ACC112 (cell line): Measurements from ENCODE around the gene SPTLC3.

Experiments used
- H2AFZ ChIP-seq: fragments of 200-600 bp; sonication (generic); one replicate; pipeline ENCODE4 v1.6.0; 2017; ENCODE audit warnings: antibody characterized with exemption, low read length; ENCODE audit not compliant: unreplicated experiment
- H3K27ac ChIP-seq: fragments of 200-600 bp; sonication (generic); 2 replicates; pipeline ENCODE4 v1.5.1; 2014; ENCODE audit warnings: low read depth, mild to moderate bottlenecking, antibody characterized with exemption, low read length, moderate library complexity
- H3K27me3 ChIP-seq: fragments of 200-600 bp; sonication (generic); 2 replicates; pipeline ENCODE4 v1.6.1; 2014; ENCODE audit warnings: mild to moderate bottlenecking, antibody characterized with exemption, low read length, moderate library complexity, mixed read lengths; ENCODE audit not compliant: insufficient read depth
- H3K36me3 ChIP-seq: fragments of 200-600 bp; sonication (generic); 2 replicates; pipeline ENCODE4 v1.6.1; 2016; ENCODE audit warnings: mild to moderate bottlenecking, antibody characterized with exemption, low read length, moderate library complexity, mixed read lengths; ENCODE audit not compliant: insufficient read depth
- H3K4me1 ChIP-seq: fragments of 200-600 bp; sonication (generic); one replicate; pipeline ENCODE4 v1.6.1; 2016; ENCODE audit warnings: low read length, mixed read lengths; ENCODE audit not compliant: insufficient read depth, unreplicated experiment, control insufficient read depth
- H3K4me3 ChIP-seq: fragments of 200-600 bp; sonication (generic); 2 replicates; pipeline ENCODE4 v1.5.1; 2014; ENCODE audit warnings: mild to moderate bottlenecking, low read depth, low read length
- H3K79me2 ChIP-seq: fragments of 200-600 bp; sonication (generic); one replicate; pipeline ENCODE4 v1.6.0; 2016; ENCODE audit warnings: low read length; ENCODE audit not compliant: control insufficient read depth, unreplicated experiment, insufficient read depth

Gene SPTLC3

GRCh38 chr20:13060327-13060726 is 51.6 kb downstream of the SPTLC3 start:
- Histone ChIP-seq H3K27me3 (no peaks in the 10 kb centered on the region), H3K4me3 (no peak overlapping the region), H2AFZ (no peak overlapping the region)

GRCh38 chr20:13061381-13061780 is 52.6 kb downstream of the SPTLC3 start:
- H3K4me1 ChIP-seq: no peaks in the 10 kb centered on the region
- H2AFZ ChIP-seq: no peak overlapping the region
- H3K79me2 ChIP-seq: no peaks in the 10 kb centered on the region
- H3K4me3 ChIP-seq: no peak overlapping the region
- no peak overlapping the region for H3K27ac ChIP-seq
- H3K36me3 ChIP-seq: no peaks in the 10 kb centered on the region
- H3K27me3 ChIP-seq: no peaks in the 10 kb centered on the region

More at GRCh38 chr20:13060327-13060726, 51.6 kb downstream of the SPTLC3 start:
- H3K27ac ChIP-seq: no peak overlapping the region
- no peaks in the 10 kb centered on the region for H3K36me3 ChIP-seq
- H3K4me1 ChIP-seq: no peaks in the 10 kb centered on the region
- no peaks in the 10 kb centered on the region for H3K79me2 ChIP-seq

GRCh38 chr20:13062789-13063188 is 54.0 kb downstream of the SPTLC3 start:
- Histone ChIP-seq H3K4me1 (no peaks in the 10 kb centered on the region), H3K27me3 (no peaks in the 10 kb centered on the region), H3K4me3 (no peak overlapping the region), H3K27ac (no peak overlapping the region), H3K36me3 (no peaks in the 10 kb centered on the region), H2AFZ (no peak overlapping the region), H3K79me2 (no peaks in the 10 kb centered on the region)

- no peaks in the 10 kb centered on the region for H3K79me2 ChIP-seq
- no peaks in the 10 kb centered on the region for H3K36me3 ChIP-seq
- no peak overlapping the region for H3K27ac ChIP-seq
- H3K4me3 ChIP-seq: no peak overlapping the region
- no peaks in the 10 kb centered on the region for H3K27me3 ChIP-seq
- no peaks in the 10 kb centered on the region for H3K4me1 ChIP-seq
- H2AFZ ChIP-seq: no peak overlapping the region
These were observed 59.6 kb downstream of the SPTLC3 start for GRCh38 chr20:13068336-13068735.

GRCh38 chr20:13081877-13082276 is 73.1 kb downstream of the SPTLC3 start:
- no peak overlapping the region for H3K27ac ChIP-seq
- H3K36me3 ChIP-seq: no peaks in the 10 kb centered on the region
- H3K27me3 ChIP-seq: no peaks in the 10 kb centered on the region
- no peak overlapping the region for H3K4me3 ChIP-seq
- H2AFZ ChIP-seq: no peak overlapping the region
- H3K4me1 ChIP-seq: no peaks in the 10 kb centered on the region
- no peaks in the 10 kb centered on the region for H3K79me2 ChIP-seq

- Histone ChIP-seq H3K27me3 (no peaks in the 10 kb centered on the region), H3K36me3 (no peaks in the 10 kb centered on the region), H3K4me1 (no peaks in the 10 kb centered on the region), H2AFZ (no peak overlapping the region), H3K27ac (no peak overlapping the region), H3K4me3 (no peak overlapping the region), H3K79me2 (no peaks in the 10 kb centered on the region)
These were observed 73.6 kb downstream of the SPTLC3 start for GRCh38 chr20:13082378-13082777.

GRCh38 chr20:13085275-13085674 is 76.5 kb downstream of the SPTLC3 start:
- no peak overlapping the region for H3K4me3 ChIP-seq
- no peaks in the 10 kb centered on the region for H3K79me2 ChIP-seq
- no peaks in the 10 kb centered on the region for H3K4me1 ChIP-seq
- no peaks in the 10 kb centered on the region for H3K27me3 ChIP-seq
- no peaks in the 10 kb centered on the region for H3K36me3 ChIP-seq
- no peak overlapping the region for H2AFZ ChIP-seq
- no peak overlapping the region for H3K27ac ChIP-seq

- Histone ChIP-seq H3K36me3 (no peaks in the 10 kb centered on the region), H2AFZ (no peak overlapping the region), H3K79me2 (no peaks in the 10 kb centered on the region), H3K27me3 (no peaks in the 10 kb centered on the region), H3K4me1 (no peaks in the 10 kb centered on the region), H3K4me3 (no peak overlapping the region), H3K27ac (no peak overlapping the region)
These were observed 81.2 kb downstream of the SPTLC3 start for GRCh38 chr20:13089950-13090469.

GRCh38 chr20:13092111-13092510 is 83.3 kb downstream of the SPTLC3 start:
- no peaks in the 10 kb centered on the region for H3K27me3 ChIP-seq
- no peaks in the 10 kb centered on the region for H3K79me2 ChIP-seq
- H3K4me3 ChIP-seq: no peak overlapping the region
- no peak overlapping the region for H3K27ac ChIP-seq
- H3K36me3 ChIP-seq: no peaks in the 10 kb centered on the region
- H2AFZ ChIP-seq: no peak overlapping the region
- no peaks in the 10 kb centered on the region for H3K4me1 ChIP-seq

- Histone ChIP-seq H2AFZ (no peak overlapping the region), H3K4me3 (no peak overlapping the region), H3K27ac (no peak overlapping the region), H3K79me2 (no peaks in the 10 kb centered on the region), H3K4me1 (no peaks in the 10 kb centered on the region), H3K27me3 (no peaks in the 10 kb centered on the region), H3K36me3 (no peaks in the 10 kb centered on the region)
These were observed 86.2 kb downstream of the SPTLC3 start for GRCh38 chr20:13094976-13095375.

GRCh38 chr20:13098720-13099355 is 90.1 kb downstream of the SPTLC3 start:
- Histone ChIP-seq H2AFZ (no peak overlapping the region), H3K4me1 (peaks cover 10% of the 10 kb centered on the region), H3K27ac (no peak overlapping the region), H3K27me3 (no peaks in the 10 kb centered on the region), H3K79me2 (no peaks in the 10 kb centered on the region), H3K4me3 (no peak overlapping the region), H3K36me3 (no peaks in the 10 kb centered on the region)
